ENCODE data around the gene HOPX.
"Not testable (repeated sequence)": the region's sequence is repeated elsewhere in the genome, so short reads cannot be mapped to it uniquely, and the experiment has no call there.

Gene HOPX

DNA sequence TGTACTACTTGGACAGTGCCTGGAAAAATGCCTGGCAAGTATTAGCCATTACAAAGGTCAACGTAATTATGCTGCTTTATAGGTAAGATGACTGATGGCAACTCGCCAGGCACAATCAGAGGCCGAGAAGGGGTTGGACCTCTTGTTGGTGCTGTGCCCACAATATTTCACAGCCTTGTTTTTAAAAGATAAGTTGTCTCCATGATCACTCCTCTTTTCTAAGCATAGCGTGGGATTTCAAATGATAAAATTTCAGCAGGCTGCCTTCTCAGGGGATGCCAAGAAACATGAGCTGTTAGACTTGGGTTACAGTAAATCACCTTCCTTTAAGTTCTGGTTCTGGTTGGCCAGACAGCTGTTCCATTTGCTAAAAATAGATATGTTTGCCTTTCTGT lies 26.9 kb downstream of the HOPX start:
- DNase-seq (ENCODE audit: low read depth), result no peak

DNA sequence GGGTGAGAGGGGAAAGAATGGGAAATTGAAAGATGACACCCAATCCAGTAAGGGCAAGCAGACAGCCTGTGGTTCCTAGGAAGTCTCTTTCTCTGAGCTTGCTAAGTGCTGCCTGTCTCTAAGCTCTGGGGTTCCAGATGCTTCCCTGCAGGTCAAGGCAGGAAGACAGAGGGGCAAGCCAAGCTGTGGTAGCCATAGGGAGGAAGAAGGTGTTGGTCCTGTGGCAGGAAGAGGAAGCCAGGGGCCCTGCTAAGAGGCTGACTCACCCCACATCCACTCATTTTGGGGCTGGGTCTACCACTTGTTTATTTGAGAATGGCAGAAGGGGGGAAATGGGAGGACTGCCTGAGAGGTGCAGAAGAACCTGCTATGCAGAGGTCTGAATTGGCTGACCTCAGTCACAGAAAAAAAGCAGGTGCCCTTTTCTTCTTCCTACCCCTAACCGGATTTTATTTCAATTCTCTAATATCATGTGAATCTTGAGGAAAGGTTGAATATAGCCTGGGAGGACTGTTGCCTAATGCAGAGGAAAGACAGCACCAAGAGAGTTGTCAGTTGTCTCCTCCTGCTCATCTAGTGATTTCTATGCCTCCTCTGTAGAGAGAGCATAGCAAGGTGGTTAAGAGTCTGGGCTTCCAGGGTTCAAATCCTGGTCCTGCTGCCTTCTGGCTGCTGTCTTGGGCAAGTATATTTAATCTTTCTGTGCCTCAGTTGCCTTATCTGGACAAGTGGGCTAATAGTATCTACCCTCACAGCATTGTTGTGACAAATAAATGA lies 27.4 kb downstream of the HOPX start:
- no peak for DNase-seq (ENCODE audit: low read depth)

DNA sequence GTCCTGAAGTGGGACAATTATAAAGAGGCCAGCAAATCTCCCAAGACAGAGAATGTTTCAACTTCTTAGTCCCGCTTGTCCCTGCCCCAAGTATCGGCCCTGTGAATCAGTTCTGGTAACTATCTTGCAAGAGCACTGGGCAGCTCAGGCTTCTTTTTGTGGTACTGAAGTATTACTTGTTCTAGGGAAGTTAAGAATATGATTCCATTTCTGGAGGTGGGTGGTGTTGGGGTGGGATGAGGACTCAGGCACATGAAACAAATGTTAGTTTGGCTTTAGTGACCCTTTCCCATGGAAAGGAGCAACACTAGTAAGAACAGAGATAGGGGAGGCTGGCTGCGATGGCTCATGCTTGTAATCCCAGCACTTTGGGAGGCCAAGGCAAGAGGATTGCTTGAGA lies 28.9 kb downstream of the HOPX start:
- DNase-seq (ENCODE audit: low read depth), result no peak

DNA sequence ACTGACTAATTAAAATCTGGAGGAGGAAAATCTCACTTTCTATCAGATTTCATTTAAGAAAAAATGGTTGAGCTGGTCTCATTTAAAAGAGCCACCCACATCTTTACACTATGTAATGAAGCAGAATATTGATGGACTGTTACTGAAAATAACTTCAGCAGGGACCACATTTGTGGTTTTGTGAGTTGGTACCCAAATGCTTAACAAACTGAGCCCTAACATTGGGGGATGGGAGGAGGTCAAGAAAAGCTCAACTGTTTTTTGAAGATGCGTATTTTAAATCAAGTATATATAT lies 30.1 kb downstream of the HOPX start:
- DNase-seq (ENCODE audit: low read depth), result no peak

DNA sequence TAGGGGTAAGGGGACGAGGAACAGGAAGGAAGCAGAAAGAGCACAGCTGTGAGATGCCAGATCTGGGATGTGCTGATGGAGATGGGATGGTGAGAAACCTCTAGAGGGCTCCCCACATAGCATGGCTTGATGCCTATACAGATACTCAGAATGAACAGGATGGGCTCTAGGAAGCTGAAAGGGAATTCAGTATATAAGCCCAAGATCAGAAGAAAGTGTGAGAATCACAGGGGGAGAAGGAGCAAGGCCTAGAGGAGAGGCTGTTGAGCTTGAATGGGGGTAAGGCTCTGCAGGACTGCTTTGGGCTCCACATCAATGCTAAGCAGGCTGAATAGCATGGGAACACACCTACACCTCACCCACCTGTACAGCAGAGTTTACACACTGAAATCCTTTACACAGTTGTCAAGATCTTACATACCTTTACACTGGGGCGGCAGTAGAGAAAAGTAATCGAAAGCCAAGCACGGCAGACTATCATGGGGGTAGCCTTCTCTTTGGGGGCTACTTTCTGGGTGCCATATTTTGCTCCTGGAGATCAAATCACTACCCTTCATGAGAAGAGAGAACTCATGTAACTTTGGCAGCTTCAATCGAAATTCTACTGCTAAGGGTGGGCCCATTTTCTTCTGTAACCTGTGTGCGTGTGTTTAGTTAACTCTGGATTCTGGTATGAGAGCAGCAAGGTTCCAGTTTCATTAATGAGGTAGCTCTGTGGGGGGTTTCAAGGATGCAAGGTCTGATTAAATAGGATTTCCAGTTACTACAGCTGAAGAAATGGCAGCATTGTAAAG lies 30.6 kb downstream of the HOPX start:
- no peak for DNase-seq (ENCODE audit: low read depth)

DNA sequence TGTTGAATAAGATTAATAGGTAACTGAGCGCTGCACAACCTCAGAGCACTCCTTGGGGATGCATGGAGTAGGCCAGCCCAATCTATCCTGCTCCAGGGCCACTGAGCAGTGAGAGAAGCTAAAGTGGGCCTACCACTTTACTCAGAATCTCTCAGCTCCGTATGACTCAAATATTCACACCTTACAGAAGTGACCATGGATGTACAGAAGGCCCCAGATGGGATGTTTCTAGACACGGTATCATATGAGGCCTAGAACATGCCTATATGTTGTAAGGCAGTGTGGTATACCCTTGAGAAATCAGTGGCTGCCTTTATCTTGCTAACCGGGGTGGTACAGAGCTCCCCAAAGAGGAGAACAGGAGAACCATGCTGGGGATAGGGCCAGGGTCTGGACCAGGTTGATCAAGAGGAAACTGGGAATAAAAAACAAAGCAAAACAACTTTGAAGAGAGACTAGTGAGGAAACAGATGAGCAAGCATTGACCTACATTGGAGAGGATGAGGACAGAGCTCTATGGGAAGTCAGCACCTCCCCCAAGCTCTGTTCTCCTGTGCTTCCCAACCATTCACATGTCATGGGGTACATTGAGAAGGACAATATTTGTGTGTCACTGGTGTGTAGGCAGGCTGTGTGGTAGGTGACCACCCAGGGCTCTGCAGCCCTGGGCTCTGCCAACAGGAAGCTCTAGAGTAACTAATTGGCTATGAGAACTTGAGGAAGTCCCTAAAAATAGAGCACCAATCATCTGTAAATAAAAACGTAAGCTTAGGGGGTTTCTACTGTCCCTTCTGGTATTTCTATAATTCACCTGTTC lies 31.4 kb downstream of the HOPX start:
- DNase-seq (ENCODE audit: low read depth), result no peak

DNA sequence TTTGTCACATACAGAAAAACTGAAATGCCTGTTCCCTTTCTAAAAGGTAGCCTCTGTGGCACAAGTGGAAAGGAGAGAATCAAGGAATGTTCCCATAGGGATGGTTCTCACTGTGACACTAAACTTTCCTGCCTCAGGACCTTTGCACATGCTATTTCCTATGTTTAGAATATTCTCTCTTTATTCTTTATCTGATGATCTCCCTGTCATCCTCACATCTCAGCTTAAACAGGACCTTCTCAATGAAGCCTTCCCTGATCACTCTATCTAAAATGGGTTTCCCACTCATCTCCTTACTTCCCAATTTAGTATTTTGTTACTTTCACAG lies 32.3 kb downstream of the HOPX start:
- DNase-seq (ENCODE audit: low read depth), result no peak

DNA sequence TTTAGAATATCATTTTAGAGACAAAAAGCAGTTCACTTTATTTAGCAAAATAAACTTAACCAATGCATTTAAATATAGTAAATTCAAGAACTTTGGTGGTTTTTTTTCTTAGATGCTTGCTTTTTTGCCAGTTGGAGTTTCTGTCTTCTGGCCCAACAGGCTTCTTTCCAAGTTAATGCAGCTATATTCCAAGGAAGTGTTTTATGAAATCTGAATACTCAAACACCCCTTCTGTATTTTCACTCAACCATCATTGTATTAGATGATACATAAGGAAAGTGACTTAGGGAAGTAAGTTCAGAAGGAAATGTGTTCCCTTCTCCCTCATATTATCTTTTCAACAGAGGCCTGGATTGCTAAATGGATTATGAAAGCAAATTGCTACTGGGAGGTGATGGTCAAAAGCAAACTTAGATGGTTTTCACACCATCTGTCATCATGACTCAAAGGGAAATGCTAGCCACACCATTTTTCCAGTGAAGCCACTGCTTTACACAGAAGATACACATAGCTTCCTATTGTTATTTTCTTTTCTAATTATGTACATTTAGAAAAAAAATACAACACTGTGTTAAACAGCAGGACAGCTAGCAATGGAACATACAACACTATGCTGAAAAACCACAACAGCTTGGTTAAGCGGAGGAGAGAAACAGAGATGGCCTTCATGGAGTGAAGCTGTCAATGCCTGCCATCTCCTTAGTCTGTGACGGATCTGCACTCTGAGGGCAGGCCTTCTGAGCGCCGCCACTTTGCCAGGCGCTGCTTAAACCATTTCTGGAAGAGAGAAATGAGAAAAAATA lies 32.9 kb downstream of the HOPX start:
- no peak for DNase-seq (ENCODE audit: low read depth)

DNA sequence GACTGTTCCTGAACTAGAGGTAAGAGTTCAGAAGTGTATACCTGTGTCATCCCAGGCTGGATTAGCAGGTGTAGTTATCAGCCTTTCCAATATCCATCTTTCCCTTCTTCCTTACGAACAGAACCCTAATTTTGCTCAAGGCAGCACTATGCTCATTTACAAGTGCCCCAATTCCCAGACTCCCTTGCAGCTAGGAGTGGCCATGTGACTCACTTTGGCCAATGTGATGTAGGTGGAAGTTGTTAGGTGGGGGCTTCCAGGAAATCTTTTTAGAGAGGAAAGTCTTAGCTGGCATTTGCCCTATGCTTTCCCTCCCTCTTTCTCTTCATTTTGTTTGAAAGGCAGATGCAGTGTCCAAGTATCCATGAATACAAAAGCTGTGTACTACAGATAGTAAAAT lies 34.8 kb downstream of the HOPX start:
- DNase-seq (ENCODE audit: low read depth), result no peak

DNA sequence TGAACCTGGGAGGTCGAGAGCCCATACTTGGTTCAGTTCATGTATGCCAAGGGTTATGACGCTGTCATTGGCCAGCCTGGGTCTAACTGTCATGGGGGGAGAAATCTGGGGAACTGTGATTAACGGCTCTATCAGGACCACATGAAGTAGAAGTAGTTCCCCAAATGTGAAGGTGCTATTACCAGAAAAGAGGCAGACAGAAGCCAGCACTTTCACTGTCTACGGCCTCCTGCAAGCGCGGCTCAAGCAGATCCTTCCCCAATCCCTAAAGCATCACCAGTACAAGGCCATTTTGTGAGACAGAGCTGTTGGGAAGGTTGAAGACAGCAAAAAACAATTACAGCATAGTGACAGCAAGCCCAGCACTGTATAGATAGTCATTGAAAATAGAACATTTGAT lies 37.5 kb downstream of the HOPX start:
- no peak for DNase-seq (ENCODE audit: low read depth)

DNA sequence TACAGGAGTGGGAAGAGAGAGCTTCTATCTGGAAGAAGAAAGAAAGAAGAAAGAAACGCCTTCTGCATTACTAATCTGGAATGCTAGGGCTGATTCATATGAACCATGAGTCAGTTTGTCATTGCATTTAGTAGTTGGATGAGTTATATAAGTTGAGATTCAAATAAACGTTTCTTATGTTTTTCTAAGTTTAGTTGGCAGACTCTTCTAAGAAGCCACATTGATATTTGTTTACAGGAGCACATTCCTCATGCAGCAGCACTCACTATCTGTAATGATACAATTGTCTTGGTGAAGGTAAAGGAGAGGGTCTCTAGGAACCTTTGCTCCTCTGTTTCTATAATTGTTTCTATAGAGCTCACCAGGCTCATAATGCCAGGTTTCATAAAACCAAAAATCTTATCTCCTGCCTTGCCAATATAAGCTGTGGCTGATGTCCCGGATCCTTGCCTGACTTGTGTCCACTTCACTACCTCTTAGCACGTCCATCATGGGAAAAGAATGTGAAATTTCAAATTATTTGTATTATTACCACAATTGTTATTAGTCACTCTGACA lies 39.5 kb downstream of the HOPX start:
- peak; percentile 89 for DNase-seq (ENCODE audit: low read depth)

DNA sequence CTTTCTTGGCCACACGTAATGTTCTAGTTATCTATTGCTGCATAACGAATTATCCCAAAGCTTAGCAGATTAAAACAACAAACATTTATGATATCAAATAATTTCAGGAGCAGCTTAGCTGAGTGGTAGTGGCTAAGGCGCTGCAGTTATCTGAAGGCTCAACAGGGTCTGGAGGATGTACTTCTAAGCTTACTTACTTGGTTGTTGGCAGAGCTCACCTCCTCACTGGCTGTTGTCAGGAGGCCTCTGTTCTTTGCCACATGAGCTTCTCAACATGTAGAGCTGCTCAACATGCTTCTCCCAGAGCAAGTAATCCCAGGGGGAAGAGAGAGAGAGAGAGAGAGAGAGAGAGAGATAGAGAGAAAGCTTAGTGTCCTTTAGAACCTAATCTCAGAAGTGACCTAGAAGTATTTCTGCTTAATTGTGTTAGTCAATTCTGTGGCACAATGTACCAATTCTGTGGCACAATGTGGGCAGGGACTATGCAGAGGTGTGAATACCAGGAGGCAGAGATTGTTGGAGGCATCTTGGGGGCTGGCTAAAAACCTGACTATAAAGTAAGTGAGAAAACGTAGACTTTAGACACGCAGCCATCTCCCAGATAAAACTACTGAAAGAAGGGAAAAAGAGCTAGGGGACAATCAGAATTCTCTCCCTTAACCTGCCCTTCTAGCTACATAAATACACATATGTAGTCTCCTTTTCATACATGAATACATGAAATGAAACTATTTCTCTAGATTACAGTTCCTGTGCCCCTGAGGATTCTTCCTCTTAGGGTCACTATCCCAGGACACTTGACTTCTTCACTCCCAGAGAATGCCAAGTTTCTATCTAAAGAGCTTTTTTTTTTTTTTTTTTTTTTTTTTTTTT lies 40.2 kb downstream of the HOPX start:
- peak; percentile 22 for DNase-seq (ENCODE audit: low read depth)

DNA sequence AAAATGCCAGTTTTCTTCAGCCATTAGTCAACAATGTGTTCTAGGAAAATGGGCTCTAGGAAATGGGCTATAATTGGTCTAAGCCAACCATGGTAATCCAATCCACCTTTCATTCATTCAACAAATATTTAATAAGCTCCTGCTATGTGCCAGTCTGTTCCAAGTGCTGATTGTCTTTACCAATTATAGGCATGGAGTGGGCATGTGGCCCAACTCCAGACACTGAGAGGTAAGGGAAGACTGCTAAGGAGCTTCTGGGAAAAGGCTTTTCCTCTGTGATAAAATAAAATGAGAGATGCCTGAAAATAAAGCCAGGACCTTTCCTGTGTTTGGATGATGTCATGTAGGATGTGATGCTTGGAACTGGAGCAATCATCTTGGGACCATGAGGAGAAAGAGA lies 43.3 kb downstream of the HOPX start:
- DNase-seq (ENCODE audit: low read depth), result peak; percentile 60

DNA sequence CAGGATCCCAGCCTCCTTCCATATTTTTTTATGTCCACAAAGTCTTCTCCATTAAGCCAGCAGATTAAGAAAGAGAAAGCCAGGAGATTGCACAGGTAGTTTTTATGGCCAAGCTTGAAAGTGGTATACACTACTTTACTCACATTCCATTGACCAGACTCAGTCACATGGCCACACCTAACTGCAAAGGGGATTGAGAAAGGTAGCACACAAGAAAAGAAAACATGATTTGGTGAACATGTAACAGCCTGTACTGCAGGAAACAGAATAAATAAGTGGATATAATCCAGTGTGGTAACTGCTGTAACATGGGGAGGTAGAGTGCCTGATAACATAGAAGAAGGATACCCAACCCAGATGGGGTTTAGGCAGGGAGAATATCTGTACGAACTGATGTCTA lies 43.9 kb downstream of the HOPX start:
- DNase-seq (ENCODE audit: low read depth), result no peak

DNA sequence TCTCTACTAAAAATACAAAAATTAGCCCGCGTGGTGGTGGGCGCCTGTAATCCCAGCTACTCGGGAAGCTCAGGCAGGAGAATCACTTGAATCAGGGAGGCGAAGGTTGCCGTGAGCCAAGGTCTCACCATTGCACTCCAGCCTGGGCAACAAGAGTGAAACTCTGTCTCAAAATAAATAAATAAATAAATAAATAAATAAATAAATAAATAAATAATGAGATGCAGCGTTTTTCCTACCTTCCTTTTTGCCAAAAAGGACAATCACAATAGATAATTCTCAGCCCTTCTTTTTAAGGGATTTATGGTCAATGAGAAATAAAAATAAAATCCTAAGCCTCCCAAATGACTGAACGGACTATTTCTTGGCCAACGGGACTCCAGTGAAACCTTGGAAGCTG lies 46.1 kb downstream of the HOPX start:
- not testable (repeated sequence) for DNase-seq (ENCODE audit: low read depth)

DNA sequence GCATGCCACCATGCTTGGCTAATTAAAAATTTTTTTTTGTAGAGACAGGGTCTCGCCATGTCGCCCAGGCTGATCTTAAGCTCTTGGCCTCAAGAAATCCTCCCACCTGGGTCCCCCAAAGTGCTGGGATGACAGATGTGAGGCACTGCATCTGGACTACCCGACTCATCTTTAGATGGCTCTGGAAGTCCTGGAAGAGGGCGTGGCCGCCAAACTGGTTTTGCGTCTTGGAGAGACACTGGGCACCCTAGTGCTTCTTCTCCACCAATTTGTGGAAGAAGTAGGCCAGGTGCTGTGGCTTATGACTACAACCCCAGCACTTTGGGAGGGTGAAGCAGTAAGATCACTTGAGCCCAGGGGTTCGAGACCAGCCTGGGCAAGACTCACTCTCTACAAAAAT lies 47.6 kb downstream of the HOPX start:
- DNase-seq (ENCODE audit: low read depth), result no peak

DNA sequence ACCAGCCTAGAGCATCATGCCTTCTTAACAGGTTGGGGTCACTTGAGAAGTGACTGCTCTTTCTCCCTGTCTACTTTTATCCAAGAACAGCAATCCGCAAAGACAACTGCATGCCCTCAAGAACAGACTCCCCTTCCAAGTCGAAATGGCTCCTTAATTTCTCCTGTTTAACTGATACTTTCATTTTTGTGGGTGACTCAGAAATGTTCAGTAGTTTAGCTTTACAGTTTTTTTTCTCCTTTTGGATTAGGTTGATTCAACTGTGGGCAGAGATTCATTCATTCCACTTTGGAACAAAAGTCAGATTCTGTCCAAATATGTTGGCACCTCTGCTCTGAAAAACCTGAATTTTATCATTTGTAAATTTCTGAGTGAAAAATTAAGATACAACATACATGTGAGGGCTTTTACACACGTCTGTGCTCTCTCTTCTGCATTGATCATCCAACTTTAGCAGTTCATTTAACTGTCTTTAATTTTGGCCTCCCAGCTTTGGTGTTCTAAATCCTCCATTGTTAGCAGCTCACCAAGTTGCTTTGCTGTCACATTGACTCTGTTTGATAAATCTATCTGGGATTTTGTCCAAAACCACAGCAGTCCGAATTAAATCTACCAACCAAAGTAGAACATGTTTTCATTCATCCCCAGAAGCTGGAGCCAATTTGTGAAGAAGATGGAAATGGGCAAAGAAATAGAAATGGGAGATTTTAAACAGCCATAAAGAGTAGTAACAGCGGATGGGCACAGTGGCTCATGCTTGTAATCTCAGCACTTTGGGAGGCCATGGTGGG lies 50.0 kb downstream of the HOPX start:
- DNase-seq (ENCODE audit: low read depth), result no peak

DNA sequence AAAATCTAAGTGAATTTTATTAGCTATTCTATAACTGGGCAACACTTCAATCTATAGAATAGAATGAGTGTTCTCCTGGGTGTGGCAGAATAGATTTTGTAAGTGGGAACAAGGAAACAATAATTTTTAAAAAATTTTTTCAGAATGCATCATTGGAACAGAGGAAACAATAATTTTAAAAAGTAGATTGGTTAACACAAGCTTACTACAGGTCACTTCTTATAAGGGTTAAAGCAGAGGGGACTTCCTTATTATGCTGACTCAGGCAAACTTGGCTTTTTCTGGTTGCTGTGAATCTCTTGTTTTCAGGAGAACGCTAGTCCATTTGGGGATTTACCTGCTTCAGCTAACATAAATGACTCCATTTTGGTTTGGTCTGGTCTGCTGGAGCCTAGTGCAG lies 52.5 kb downstream of the HOPX start:
- no peak for DNase-seq (ENCODE audit: low read depth)

DNA sequence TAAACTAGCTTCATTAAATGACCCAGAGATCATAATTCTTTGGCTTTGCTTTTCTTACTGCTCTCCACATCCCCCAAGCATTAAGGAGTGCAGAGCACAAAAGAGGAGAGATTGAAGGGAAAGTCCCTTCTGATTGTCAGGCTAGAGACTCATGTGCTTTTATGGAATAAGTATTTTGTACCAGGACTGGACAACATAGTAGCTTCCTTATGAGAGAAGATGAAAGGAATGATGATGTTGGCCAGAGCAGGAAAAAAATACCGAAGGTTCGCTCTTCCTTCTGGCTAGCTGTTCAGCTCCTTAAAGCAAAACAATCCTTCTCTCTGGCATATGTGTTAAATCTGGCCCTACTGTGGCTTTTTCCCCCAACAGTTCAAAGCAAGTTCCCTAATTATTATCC lies 53.1 kb downstream of the HOPX start:
- no peak for DNase-seq (ENCODE audit: low read depth)

DNA sequence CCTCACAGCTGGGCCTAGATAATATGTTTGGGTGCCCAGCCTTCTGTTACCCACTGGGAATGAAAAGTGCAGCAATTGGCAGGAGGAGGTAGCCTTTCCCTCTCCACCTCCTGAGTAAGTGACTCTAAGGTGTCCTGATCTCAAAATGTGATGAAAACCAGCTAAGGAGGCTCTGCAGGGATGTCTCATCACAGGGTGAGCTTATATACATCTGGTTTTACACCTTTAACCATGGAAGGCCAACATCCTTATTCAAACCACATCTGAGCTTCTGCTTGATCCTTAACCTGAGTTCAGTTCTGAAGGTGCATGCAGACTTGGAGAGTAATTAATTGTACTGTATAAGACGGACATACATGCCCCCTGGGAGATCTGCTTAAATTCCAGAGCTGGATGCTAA lies 53.7 kb downstream of the HOPX start:
- no peak for DNase-seq (ENCODE audit: low read depth)
